Limb (tissue), 2 donors: ENCODE results near the gene NT5C3A.
A peak's percentile ranks its signal among the peaks of the same experiment; 100 is the strongest.
"Not testable (repeated sequence)": the region's sequence is repeated elsewhere in the genome, so short reads cannot be mapped to it uniquely, and the experiment has no call there.

Source experiments
- DNase-seq, 2 donors: peaks; one replicate each; pipeline ENCODE4 v3.0.0-alpha.2; 2016; ENCODE audit errors: extremely low spot score in 2 of 2

Gene NT5C3A

GRCh38 chr7:33041631-33042428 lies 20.7 kb downstream of the NT5C3A start:
- no peak for DNase-seq

GRCh38 chr7:33040803-33041516 lies 21.6 kb downstream of the NT5C3A start:
- DNase-seq, result no peak

- DNase-seq, result no peak
Measured at GRCh38 chr7:33039903-33040292, 22.7 kb downstream of the NT5C3A start.

- DNase-seq, result no peak
Measured at GRCh38 chr7:33039257-33039902, 23.2 kb downstream of the NT5C3A start.

- DNase-seq, result no peak
Measured at GRCh38 chr7:33038639-33039038, 23.9 kb downstream of the NT5C3A start.

DNA sequence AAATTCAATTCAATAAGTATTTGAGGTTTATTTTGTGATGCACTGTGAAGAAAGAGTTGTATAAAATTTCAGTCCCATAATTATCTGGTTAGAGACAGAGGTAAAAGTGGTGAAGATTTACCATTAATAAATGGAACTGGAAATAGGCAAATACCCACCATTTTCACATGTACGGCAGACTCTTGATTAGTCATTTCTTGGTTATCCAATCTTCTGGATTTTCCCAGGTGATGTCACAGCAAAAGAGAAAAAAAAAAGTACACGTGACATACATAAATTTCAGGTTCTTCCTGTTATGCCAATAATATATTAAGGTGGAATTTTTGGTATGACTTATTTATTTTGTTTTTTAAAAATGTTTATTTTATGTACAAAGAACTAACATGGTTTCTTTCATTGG lies 26.8 kb downstream of the NT5C3A start:
- no peak for DNase-seq

DNA sequence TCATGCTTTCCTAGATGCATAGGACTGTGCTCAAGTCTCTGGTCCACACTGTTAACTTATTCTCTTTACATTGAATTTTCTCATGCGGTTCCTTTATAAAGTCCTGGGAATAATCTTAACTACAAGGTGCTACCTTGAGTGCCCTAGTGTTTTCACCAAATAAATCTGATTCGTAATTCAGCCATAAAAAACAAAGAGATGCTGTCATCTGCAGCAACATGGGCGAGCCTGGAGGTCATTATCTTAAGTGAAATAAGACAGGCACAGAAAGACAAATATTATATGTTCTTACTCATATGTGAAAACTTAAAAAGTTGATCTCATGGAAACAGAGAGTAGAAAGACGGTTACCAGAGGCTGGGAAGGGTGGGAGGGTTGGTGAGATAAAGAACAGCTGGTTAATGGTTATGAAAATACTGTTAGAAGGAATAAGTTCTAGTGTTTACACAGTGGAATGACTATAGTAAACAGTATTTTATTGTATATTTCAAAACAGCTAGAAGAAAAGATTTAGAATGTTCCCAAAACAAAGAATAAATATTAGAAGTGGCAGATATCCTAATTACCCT lies 38.3 kb downstream of the NT5C3A start:
- no peak for DNase-seq

- no peak for DNase-seq
Measured at GRCh38 chr7:33012364-33012763, 50.2 kb downstream of the NT5C3A start.

DNA sequence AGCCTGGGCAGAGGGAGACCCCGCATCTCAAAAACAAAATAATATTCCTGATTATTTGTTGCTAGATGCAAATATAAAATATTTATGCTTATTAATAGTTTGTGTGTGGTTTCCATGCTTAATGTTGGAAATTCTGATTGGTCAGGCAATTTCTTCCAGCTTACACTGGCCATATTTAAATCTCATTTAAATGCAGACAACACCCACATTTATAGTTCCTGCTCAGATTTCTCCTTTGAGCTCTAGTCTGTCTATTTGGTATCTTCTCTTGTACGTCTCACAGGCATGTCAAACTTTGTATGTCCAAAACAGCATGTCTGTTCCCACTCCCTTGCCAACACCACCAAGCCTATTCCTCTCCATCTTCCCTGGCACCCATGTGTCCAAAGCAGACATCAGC lies 52.8 kb downstream of the NT5C3A start:
- no peak for DNase-seq

DNA sequence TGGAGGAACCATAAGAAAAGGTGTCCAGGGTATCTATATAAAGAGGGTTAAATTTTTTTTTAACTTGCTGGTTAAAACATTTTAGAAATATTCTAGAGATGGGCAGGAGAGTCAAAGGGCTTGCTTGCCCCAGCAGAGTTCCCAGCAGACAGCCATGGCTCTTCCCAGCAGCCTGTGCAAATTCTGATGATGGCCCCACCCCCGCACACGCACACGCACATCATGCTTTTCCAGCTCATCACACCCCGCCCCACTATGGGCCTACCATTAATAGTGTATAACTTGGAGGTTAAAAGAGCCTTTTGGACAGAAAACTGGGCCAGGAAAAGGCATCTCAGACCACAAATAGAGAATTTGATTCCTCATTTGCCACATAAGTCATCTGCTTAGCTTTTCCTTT lies 56.9 kb downstream of the NT5C3A start:
- not testable (repeated sequence) for DNase-seq

GRCh38 chr7:33005193-33005592 lies 57.4 kb downstream of the NT5C3A start:
- not testable (repeated sequence) for DNase-seq

DNA sequence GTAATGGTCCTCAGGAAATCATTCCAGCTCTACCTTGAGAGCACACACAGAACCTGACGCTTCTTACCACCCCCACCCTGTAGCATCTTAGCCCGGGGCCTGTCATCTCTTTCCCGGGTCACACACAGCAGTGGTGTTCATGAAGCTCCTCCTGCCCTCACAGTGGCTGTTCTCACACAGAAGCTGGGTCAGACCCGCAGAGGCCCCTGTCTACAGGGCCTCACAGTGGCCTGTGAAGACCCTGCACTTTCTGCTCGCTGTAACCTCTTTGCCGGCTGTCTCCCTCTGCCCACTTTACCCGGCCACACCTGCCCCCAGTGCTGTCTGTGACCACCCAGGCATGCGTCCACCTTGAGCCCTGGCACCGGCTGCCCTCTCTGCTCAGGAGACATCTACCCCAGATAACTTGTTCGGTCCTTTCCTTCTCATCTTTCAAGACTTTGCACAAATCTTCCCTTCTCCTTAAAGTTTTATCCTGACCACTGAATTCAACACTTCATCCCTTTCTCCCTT lies 58.4 kb downstream of the NT5C3A start:
- DNase-seq, result not testable (repeated sequence)

GRCh38 chr7:33003111-33003510 lies 59.5 kb downstream of the NT5C3A start:
- not testable (repeated sequence) for DNase-seq

DNA sequence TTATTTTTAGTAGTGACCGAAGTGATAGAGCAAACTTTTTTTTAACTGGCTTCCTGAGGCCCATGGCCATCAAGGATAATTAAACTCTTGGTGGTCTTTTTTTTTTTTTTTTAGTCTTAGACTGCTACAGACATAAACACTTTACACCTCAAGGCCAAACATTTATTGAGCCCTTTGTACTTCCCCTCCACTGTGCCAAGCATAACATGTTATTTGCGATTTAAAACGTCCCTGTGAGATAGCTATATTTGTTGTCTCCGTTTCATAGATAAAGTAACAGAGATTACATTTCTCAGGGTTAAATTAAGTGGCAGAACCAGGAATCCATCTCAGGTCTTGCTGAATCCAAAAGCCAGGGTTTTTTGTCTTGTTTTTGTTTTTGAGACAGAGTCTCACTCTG lies 63.2 kb downstream of the NT5C3A start:
- DNase-seq, result not testable (repeated sequence)

DNA sequence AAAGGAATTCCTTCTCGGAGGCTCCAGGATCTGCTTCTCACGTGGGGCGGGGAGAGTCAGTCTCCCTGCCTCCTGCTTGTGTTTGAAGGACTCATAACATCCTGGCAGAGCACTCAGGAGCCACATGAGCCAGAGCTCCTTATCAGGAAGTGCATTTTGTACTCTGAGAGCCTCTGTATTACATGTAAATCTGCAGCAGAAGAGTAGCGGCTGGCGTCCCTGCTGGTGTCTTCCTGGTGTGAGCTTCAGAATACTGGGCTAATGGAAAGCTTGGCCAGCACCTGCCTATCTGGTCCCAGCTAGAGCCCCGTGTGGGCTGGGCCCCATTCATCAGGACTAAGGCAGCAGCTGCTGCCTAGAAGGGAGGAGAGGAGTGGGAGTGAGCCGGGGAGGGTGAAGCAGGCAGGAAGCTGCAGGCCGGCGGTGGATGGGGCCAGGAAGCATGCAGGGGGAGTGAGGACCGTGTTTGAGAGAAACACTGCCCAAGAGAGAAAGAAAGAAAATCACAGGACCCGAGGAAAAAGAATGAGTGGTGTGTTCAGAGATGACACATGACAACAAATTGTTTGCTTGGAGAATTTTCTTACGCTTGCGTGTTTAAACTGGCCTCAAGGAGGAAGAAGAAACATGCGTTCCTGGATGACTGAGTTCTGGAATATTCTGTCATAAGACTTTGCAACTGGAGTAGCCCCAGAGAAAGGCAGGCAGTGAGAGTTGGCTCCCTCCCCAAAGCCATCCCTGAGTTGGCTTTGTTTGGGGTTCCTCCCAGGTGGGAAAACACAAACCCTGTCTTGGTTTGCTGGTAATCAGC lies 64.0 kb downstream of the NT5C3A start:
- DNase-seq, result peak; percentile 38 to 62

DNA sequence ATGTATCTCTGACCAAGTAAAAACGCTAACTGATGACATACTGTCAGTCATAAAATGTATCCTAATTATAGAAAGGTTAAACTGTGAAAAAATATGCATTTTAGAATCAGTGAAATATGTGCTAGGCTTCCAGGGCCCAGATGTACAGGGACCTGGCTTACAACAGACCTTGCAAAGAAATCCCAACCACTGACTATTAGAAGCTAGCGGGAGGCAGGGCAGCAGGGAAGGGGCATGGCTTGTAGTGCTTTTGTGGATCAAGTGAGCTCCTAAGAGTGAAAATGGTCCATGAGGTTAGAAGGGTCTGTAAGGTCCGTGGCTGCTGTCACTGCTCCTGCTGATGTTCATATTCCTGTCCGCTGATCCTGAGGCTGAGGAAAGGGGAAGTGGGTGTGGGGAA lies 64.6 kb downstream of the NT5C3A start:
- not testable (repeated sequence) for DNase-seq

DNA sequence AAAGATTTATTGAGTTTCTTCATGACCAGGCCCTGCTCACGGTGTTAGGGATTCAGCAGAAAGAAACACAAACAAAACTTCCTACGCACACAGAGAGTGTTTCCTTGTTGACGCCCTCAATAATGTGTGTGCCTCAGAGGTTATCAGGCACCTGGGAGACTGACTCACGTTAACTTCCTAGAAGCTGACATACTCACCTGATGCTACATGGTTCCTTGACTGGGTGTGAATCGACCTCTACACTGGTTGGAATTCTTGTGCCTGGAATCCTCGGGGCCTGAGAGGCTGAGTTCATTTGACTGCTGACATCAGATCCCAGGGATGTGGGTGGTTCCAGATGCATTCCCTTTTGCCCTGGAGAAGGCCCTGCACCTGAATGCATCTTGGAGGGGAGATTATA lies 69.8 kb downstream of the NT5C3A start:
- not testable (repeated sequence) for DNase-seq

DNA sequence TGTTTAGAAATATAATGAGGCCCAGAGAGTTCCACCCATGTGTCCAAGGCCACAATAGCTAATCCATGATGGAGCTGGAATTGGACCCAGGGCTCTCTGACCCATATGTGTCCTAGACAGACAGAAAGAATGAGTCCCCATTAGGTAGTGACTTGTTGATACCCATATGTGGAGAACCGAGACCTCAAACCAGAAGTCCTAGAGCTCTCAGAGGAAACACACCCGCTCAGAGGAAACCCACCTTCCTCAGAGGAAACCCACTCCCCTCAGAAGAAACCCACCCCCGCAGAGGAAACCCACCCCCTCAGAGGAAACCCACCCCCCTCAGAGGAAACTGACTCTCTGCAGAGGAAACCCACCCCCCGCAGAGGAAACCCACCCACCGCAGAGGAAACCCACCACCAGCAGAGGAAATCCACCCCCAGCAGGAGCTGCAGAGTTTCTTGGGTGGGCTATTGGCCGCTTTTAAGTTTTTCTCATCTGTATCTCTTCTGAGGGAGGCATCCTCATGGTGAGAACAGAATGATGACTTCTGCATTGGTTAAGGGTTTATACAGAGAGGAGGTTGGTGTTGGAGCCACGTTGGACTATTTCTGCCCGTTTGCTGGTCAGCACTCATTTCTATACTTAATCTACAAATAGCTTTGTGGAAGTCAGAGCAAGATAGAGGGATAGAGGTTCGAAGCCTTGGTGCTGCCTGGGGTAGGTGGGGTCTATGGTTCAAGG lies 70.4 kb downstream of the NT5C3A start:
- not testable (repeated sequence) for DNase-seq

GRCh38 chr7:32991068-32991585 lies 71.4 kb downstream of the NT5C3A start:
- peak; percentile 27 to 34 for DNase-seq

- DNase-seq, result not testable (repeated sequence)
Measured at GRCh38 chr7:32988148-32988547, 74.4 kb downstream of the NT5C3A start.
